HepG2 (cell line): ENCODE data around the gene SERINC2. TPM values are rescaled to one million over a fixed set of nuclear protein-coding genes. Genes with fewer than 3 reads are reported as not detected.
A peak's percentile ranks its signal among the peaks of the same experiment; 100 is the strongest.

Source experiments
- ARID5B ChIP-seq: IDR thresholded peaks from 2 replicates; pipeline ENCODE4 v1.4.0; 2020; ENCODE audit warnings: mild to moderate bottlenecking, missing genetic modification reagents
- ETV5 ChIP-seq: IDR thresholded peaks from 2 replicates; pipeline ENCODE4 v1.6.1; 2018; ENCODE audit warnings: missing biosample characterization, missing genetic modification reagents, inconsistent platforms, borderline replicate concordance
- FOXP1 ChIP-seq, 2 experiments: fragments of 450-650 bp in 1 of 2; IDR thresholded peaks; 2 replicates each; pipeline ENCODE4 v1.6.1; 2017 to 2018; ENCODE audit warnings: antibody characterized with exemption in 1 of 2
- GATAD1 ChIP-seq: IDR thresholded peaks from 2 replicates; pipeline ENCODE4 v1.6.1; 2016; ENCODE audit warnings: missing genetic modification reagents, missing compliant biosample characterization
- NR2F6 ChIP-seq, 2 experiments: IDR thresholded peaks; 2 replicates each; pipeline ENCODE4 v1.6.1; 2016; ENCODE audit warnings: antibody characterized with exemption in 1 of 2, mild to moderate bottlenecking in 1 of 2
- PHF20 ChIP-seq: sonication (generic); formaldehyde crosslinking; IDR thresholded peaks from 2 replicates; pipeline ENCODE4 v1.5.0; 2020; ENCODE audit warnings: mild to moderate bottlenecking, missing genetic modification reagents
- PHF21A ChIP-seq: sonication (generic); formaldehyde crosslinking; IDR thresholded peaks from 2 replicates; pipeline ENCODE4 v1.5.0; 2020; ENCODE audit warnings: mild to moderate bottlenecking, missing genetic modification reagents
- PITX1 ChIP-seq: sonication (generic); formaldehyde crosslinking; IDR thresholded peaks from 2 replicates; pipeline ENCODE4 v1.5.1; 2020; ENCODE audit warnings: mild to moderate bottlenecking, missing genetic modification reagents
- SALL1 ChIP-seq: sonication (generic); formaldehyde crosslinking; IDR thresholded peaks from 2 replicates; pipeline ENCODE4 v1.8.0; 2022; ENCODE audit warnings: mild to moderate bottlenecking, missing genetic modification reagents
- SNAPC2 ChIP-seq: sonication (generic); formaldehyde crosslinking; IDR thresholded peaks from 2 replicates; pipeline ENCODE4 v1.8.1; 2022; ENCODE audit warnings: mild to moderate bottlenecking, missing genetic modification reagents
- STAG1 ChIP-seq: sonication (generic); formaldehyde crosslinking; IDR thresholded peaks from 2 replicates; pipeline ENCODE4 v1.4.0; 2020; ENCODE audit warnings: missing genetic modification reagents
- ZBTB39 ChIP-seq: sonication (generic); formaldehyde crosslinking; IDR thresholded peaks from 2 replicates; pipeline ENCODE4 v1.5.0; 2020; ENCODE audit warnings: missing genetic modification reagents
- ZBTB42 ChIP-seq: sonication (generic); formaldehyde crosslinking; IDR thresholded peaks from 2 replicates; pipeline ENCODE4 v1.5.0; 2020; ENCODE audit warnings: mild to moderate bottlenecking, missing genetic modification reagents
- ZNF431 ChIP-seq: sonication (generic); formaldehyde crosslinking; IDR thresholded peaks from 2 replicates; pipeline ENCODE4 v1.9.0; 2022; ENCODE audit warnings: missing genetic modification reagents, low read depth, mild to moderate bottlenecking, borderline replicate concordance
- ZNF501 ChIP-seq: sonication (generic); formaldehyde crosslinking; IDR thresholded peaks from 2 replicates; pipeline ENCODE4 v1.5.1; 2020; ENCODE audit warnings: mild to moderate bottlenecking, moderate library complexity, missing genetic modification reagents
- ZNF557 ChIP-seq: sonication (generic); formaldehyde crosslinking; IDR thresholded peaks from 2 replicates; pipeline ENCODE4 v1.4.0; 2020; ENCODE audit warnings: missing genetic modification reagents
- ZNF687 ChIP-seq: sonication (generic); formaldehyde crosslinking; IDR thresholded peaks from 2 replicates; pipeline ENCODE4 v1.5.1; 2020; ENCODE audit warnings: mild to moderate bottlenecking, missing genetic modification reagents, moderate library complexity
- ZNF7 ChIP-seq: IDR thresholded peaks from 2 replicates; pipeline ENCODE4 v1.6.1; 2016; ENCODE audit warnings: missing biosample characterization, missing genetic modification reagents
- ZSCAN25 ChIP-seq: sonication (generic); formaldehyde crosslinking; IDR thresholded peaks from 2 replicates; pipeline ENCODE4 v1.8.0; 2022; ENCODE audit warnings: mild to moderate bottlenecking, missing genetic modification reagents
- polyA plus RNA-seq, 8 experiments: library from polyadenylated mRNA; depleted of rRNA in 3 of 8; stranded (reverse) in 7 of 8; unstranded in 1 of 8; fragments of >200 nt; fragmentation: Illumina TruSeq in 4 of 8; extraction: Trizol in 4 of 8; gene quantifications; 2 replicates each; pipeline versions ENCODE4 v1.2.1 to v1.2.3, GENCODE V29; 2011 to 2016; ENCODE audit warnings: low read depth in 4 of 8, missing spikeins in 1 of 8, mixed read lengths in 1 of 8; ENCODE audit not compliant: insufficient read depth in 1 of 8
- total RNA-seq, 5 experiments: library from RNA; depleted of rRNA; stranded (reverse); fragments of >200 nt; fragmentation: Illumina TruSeq; extraction: Trizol; gene quantifications; 2 replicates each; pipeline ENCODE4 v1.2.3, GENCODE V29; 2016; ENCODE audit warnings: low read depth in 1 of 5

Gene SERINC2
- total and polyA plus RNA-seq, 2 of the 13 experiments (the other 11 are each of a cell fraction or from before 2014, with no cell fraction given), result 4.8 to 126 TPM

- TF ChIP-seq ZNF687 (CRISPR knock-in tag), result peak; percentile 75
- TF ChIP-seq ETV5 (CRISPR knock-in tag), result peak; percentile 24; the same call in 1 of the 2 replicates
- TF ChIP-seq ZNF557, result no peak
- TF ChIP-seq SNAPC2, result 0 out of 2 replicates have a peak, but pooled peaks have one; percentile 38
- no peak for TF ChIP-seq ZNF7 (CRISPR knock-in tag)
- TF ChIP-seq PITX1 (CRISPR knock-in tag), result no peak
- TF ChIP-seq ZNF501 (CRISPR knock-in tag), result peak; percentile 68; the same call in 1 of the 2 replicates
- 0 out of 2 replicates have a peak, but pooled peaks have one; percentile 22 for TF ChIP-seq PHF20 (CRISPR knock-in tag)
- TF ChIP-seq ZSCAN25 (CRISPR knock-in tag), result 0 out of 2 replicates have a peak, but pooled peaks have one; percentile 21
- TF ChIP-seq ZBTB39, result peak; percentile 40; the same call in 1 of the 2 replicates
- peak; percentile 37; the same call in 1 of the 2 replicates for TF ChIP-seq GATAD1
- peak; percentile 74; the same call in 1 of the 2 replicates for TF ChIP-seq SALL1 (CRISPR knock-in tag)
- peak; percentile 51 for TF ChIP-seq ARID5B
- TF ChIP-seq ZNF431 (CRISPR knock-in tag), result 0 out of 2 replicates have a peak, but pooled peaks have one; percentile 24
- TF ChIP-seq FOXP1 (IDR thresholded peaks at IDR 0.05), result no peak
- TF ChIP-seq FOXP1 (CRISPR knock-in tag; IDR thresholded peaks at IDR 0.05), result peak; percentile 27; the same call in 1 of the 2 replicates
- TF ChIP-seq NR2F6 (IDR thresholded peaks at IDR 0.05), result no peak
- peak; percentile 48; the same call in 1 of the 2 replicates for TF ChIP-seq NR2F6 (CRISPR knock-in tag; IDR thresholded peaks at IDR 0.05)
- TF ChIP-seq PHF21A (CRISPR knock-in tag), result peak; percentile 71
- TF ChIP-seq STAG1 (CRISPR knock-in tag), result peak; percentile 90
- TF ChIP-seq ZBTB42, result no peak
Measured at GRCh38 chr1:31422505-31423319, 9.7 kb downstream of the SERINC2 start (continued).
